ENCODE data around the gene DFFB.

GRCh38 chr1:3891329-3891865, 34.1 kb downstream of the DFFB start:
- TF ChIP-seq L3MBTL2 (conservative IDR thresholded peaks at IDR 0.05) (no peak), SP1 (IDR thresholded peaks at IDR 0.05) (no peak), FOXM1 (IDR thresholded peaks at IDR 0.05; ENCODE audit: borderline replicate concordance) (no peak), SUZ12 (IDR thresholded peaks at IDR 0.05) (no peak), NFRKB (IDR thresholded peaks at IDR 0.05) (no peak), HDGF (IDR thresholded peaks at IDR 0.05; ENCODE audit: borderline replicate concordance) (no peak), TARDBP (IDR thresholded peaks at IDR 0.05) (no peak), BHLHE40 (IDR thresholded peaks at IDR 0.05; ENCODE audit: borderline replicate concordance) (no peak), PKNOX1 (IDR thresholded peaks at IDR 0.05) (no peak), ARNT (IDR thresholded peaks at IDR 0.05) (no peak), FOXK2 (IDR thresholded peaks at IDR 0.05) (no peak), LEF1 (IDR thresholded peaks at IDR 0.05; ENCODE audit: borderline replicate concordance) (no peak)
